Measurements from ENCODE around the gene ABCC1. TPM values are rescaled to one million over a fixed set of nuclear protein-coding genes. Genes with fewer than 3 reads are reported as not detected.

Gene ABCC1
- total RNA-seq, 3 donors from 2014 or later = 13.8 to 40.0 (median 25.5) TPM

DNA sequence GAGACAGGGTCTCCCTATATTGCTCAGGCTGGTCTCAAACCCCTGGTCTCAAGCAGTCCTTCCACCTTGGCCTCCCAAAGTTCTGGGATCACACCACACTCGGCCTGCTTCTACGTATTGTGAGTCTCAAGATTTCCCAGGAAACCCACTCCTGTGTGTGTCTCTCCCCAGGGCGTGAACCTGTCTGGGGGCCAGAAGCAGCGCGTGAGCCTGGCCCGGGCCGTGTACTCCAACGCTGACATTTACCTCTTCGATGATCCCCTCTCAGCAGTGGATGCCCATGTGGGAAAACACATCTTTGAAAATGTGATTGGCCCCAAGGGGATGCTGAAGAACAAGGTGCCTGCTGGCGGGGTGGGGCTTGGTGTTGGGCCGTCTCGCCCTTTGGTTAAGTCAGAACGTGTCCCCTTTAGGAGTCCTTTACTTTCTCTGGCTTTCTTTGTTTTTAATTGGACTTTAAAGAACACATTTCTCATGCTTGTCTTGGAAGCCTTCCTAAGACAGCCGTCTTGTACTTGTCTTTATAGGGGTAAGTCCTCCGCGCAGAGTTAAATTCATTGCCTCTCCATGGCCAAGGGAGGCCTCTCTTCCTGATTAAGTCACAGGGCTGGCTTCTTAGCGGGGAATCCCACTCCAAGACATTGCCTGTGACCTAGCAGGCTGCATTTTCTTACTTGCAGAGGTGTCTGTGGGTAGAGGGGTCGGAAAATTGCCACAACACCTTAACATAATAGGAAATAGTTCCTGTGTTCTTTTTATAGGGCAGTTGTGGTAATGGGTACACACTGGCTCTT is 137.4 kb downstream of the ABCC1 start:
- Histone ChIP-seq H3K4me3 (no peak overlapping the region), H3K36me3 (ENCODE audit: low read depth) (no peaks in the 10 kb centered on the region), H3K4me1 (ENCODE audit: low read depth) (no peaks in the 10 kb centered on the region), H3K9me3 (no peaks in the 10 kb centered on the region)
- ATAC-seq (no peak), DNase-seq (no peak)
- TF ChIP-seq, protein P1, sequence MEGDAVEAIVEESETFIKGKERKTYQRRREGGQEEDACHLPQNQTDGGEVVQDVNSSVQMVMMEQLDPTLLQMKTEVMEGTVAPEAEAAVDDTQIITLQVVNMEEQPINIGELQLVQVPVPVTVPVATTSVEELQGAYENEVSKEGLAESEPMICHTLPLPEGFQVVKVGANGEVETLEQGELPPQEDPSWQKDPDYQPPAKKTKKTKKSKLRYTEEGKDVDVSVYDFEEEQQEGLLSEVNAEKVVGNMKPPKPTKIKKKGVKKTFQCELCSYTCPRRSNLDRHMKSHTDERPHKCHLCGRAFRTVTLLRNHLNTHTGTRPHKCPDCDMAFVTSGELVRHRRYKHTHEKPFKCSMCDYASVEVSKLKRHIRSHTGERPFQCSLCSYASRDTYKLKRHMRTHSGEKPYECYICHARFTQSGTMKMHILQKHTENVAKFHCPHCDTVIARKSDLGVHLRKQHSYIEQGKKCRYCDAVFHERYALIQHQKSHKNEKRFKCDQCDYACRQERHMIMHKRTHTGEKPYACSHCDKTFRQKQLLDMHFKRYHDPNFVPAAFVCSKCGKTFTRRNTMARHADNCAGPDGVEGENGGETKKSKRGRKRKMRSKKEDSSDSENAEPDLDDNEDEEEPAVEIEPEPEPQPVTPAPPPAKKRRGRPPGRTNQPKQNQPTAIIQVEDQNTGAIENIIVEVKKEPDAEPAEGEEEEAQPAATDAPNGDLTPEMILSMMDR (IDR thresholded peaks at IDR 0.05) = no peak
- intact Hi-C loops (cut with DNase I, micrococcal nuclease) = no loop called here

DNA sequence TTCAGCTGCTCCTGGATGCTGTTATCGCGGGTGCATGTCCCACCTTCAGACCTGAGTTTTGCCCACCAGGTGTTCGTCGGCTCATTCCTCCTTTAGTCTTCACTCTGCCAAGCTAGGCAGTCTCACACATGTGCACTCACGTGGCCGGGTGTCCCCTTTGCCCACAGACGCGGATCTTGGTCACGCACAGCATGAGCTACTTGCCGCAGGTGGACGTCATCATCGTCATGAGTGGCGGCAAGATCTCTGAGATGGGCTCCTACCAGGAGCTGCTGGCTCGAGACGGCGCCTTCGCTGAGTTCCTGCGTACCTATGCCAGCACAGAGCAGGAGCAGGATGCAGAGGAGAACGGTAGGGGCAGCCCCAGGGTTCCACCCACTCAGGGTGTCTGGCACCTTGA is 140.8 kb downstream of the ABCC1 start:
- H3K9me3 ChIP-seq = no peaks in the 10 kb centered on the region
- H3K36me3 ChIP-seq (ENCODE audit: low read depth) = no peaks in the 10 kb centered on the region
- no peak for ATAC-seq
- TF ChIP-seq, protein P1 (IDR thresholded peaks at IDR 0.05) = no peak
- H3K4me1 ChIP-seq (ENCODE audit: low read depth) = no peaks in the 10 kb centered on the region
- intact Hi-C loops (cut with DNase I, micrococcal nuclease) = no loop called here
- no peak overlapping the region for H3K4me3 ChIP-seq
- DNase-seq = no peak

DNA sequence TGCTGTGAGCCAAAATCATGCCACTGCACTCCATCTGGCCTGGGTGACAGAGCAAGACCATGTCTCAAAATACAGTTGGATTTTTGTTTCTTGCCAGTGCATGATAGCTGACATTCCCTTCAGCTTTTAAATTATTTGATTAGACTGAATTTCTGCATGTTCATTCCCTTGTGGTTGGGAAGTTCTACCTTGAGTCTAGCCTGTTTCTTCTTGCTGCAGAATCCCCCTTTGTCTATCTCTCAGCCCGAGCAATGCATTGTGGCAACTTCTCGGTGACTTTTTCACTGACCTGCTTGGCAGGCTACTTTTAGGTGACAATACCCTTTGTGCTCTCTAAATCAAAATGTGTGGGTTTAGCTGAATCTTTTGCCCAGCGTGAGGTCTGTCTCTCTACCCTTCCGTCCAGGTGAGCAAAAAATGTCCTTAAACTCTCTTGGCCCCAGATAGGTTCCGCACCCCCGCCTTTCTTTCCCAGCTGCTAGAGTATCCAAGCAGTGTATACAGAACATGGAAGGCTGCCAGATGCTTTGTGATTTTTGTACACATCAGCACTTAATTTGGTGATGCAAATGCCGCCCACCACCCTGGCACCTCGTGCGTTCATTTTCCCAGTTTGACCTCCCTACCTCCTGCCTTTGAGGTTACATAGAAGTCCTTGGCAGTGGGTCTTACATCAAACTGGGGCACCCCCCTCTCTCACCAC is 143.7 kb downstream of the ABCC1 start:
- intact Hi-C loops (cut with DNase I, micrococcal nuclease) = no loop called here
- no peak overlapping the region for H3K4me3 ChIP-seq
- no peaks in the 10 kb centered on the region for H3K9me3 ChIP-seq
- peak in 1 of 3 donors; percentile 24 for DNase-seq
- H3K4me1 ChIP-seq (ENCODE audit: low read depth) = no peaks in the 10 kb centered on the region
- H3K36me3 ChIP-seq (ENCODE audit: low read depth) = no peaks in the 10 kb centered on the region
- TF ChIP-seq, protein P1 (IDR thresholded peaks at IDR 0.05) = no peak
- ATAC-seq = no peak

DNA sequence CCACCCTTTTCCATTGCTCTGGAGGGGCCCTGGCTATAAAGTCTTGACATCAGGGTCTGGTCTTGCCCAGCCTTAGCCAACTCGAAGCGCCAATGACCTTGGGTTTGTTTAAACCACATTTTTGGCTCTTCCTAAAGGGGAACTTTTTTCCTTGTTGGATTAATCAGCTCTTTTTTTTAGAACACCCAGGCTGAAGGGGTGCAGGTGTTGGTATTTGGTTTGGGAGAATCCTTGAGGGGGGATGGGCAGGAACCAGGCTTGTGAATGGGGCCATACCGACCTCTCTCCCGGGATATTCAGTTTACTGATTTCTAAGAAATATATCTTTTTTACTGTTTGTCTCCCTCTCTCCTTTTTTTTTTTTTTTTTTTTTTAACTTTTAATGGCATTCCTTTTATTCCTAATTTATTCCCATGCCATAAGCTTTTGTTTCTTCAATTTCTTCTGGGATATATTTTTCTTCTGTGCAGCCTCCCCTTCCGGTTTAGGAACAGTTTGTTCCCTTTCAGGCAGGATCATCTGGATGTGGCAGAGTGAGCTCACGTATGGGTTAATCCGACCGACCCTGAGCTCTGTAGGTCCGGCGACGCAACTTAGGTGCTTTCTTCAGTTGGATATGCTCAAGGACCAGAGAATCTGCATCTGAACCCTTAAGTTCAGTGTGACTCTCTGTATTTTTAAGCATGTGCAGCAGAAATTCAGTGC is 144.4 kb downstream of the ABCC1 start:
- no peaks in the 10 kb centered on the region for H3K4me1 ChIP-seq (ENCODE audit: low read depth)
- intact Hi-C loops (cut with DNase I, micrococcal nuclease) = no loop called here
- no peaks in the 10 kb centered on the region for H3K36me3 ChIP-seq (ENCODE audit: low read depth)

DNA sequence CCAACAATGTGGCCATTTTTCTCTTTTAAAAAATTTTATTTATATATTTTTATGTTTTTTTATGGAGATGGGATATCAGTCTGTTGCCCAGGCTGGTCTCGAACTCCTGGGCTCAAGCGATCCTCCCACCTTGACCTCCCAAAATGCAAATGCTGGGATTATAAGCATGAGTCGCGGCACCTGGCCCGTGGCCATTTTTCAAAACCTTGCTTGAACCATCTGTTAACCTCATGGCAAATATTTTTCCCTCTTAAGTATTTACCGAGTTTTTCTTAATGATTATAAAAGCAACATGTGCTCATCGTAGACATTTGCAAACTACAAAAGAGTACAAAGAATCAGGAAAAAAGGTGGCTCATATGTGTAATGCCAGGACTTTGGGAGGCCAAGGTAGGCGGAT is 146.2 kb downstream of the ABCC1 start:
- ATAC-seq (no peak), DNase-seq (no peak)
- H3K9me3 ChIP-seq = no peaks in the 10 kb centered on the region
- no peaks in the 10 kb centered on the region for H3K4me1 ChIP-seq (ENCODE audit: low read depth)
- intact Hi-C loops (cut with DNase I, micrococcal nuclease) = no loop called here
- H3K36me3 ChIP-seq (ENCODE audit: low read depth) = no peaks in the 10 kb centered on the region
- H3K4me3 ChIP-seq = no peak overlapping the region
- TF ChIP-seq, protein P1 (IDR thresholded peaks at IDR 0.05) = no peak

More for the DNA sequence above, 144.4 kb downstream of the ABCC1 start:
- Histone ChIP-seq H3K9me3 (no peaks in the 10 kb centered on the region), H3K4me3 (no peak overlapping the region)
- DNase-seq (no peak), ATAC-seq (no peak)
- TF ChIP-seq, protein P1 (IDR thresholded peaks at IDR 0.05) = no peak

Measured in mucosa of descending colon (tissue), 3 donors.